Urinary bladder (tissue), 4 donors: Measurements from ENCODE around the gene CCDC32. TPM values are rescaled to one million over a fixed set of nuclear protein-coding genes. Genes with fewer than 3 reads are reported as not detected.
"Not testable (repeated sequence)": the region's sequence is repeated elsewhere in the genome, so short reads cannot be mapped to it uniquely, and the experiment has no call there.

Experiments used
- DNase-seq: peaks from one replicate; pipeline ENCODE4 v3.0.0-alpha.2; 2015; ENCODE audit errors: extremely low spot score
- H3K27ac ChIP-seq: one replicate; pipeline ENCODE4 v1.5.1; 2013; ENCODE audit warnings: low read depth, mild to moderate bottlenecking, moderate library complexity
- H3K36me3 ChIP-seq: one replicate; pipeline ENCODE4 v1.6.1; 2013; ENCODE audit warnings: mild to moderate bottlenecking, moderate library complexity; ENCODE audit not compliant: insufficient read depth
- H3K4me1 ChIP-seq: one replicate; pipeline ENCODE4 v1.6.1; 2013; ENCODE audit warnings: mild to moderate bottlenecking, moderate library complexity; ENCODE audit not compliant: insufficient read depth
- H3K4me3 ChIP-seq: one replicate; pipeline ENCODE4 v1.5.1; 2013; ENCODE audit warnings: low read depth, low read length
- WGBS: extraction: QIAGEN DNeasy Blood & Tissue Kit; methylation state at CpG from one replicate; pipeline ENCODE4 v1.1.7; 2013; 5-methylcytosine and 5-hydroxymethylcytosine counted together
- polyA plus RNA-seq: library from polyadenylated mRNA; stranded (reverse); fragments of 200-250 nt; gene quantifications from one replicate; pipeline ENCODE4 v1.2.3, GENCODE V29; 2013
- total RNA-seq: library from RNA; depleted of rRNA; stranded (reverse); fragments of >200 nt; gene quantifications from one replicate; pipeline ENCODE4 v1.2.3, GENCODE V29; 2014
- donor health status: healthy with polysubstance abuse.
- donor health status: healthy.

Gene CCDC32
- total and polyA plus RNA-seq, 2 donors: 20.8 to 29.4 TPM

DNA sequence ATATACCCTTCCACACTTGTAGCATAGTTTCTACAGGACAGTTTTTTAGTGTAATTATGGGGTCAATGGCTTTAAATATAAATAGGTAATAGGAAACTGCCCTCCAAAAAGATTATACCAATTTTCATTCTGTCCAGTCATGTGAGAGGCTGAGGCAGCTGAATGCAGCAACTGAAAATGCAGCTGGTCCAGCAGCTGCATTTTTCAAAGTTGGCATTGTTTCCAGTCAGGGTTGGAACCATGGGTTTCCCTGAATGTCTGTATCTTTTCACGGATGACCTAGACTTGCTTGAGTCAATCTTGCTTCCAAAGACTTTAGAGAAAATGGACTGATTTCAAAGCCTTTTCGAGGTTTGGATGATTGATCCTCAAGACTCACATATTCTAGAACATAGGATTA, 19.3 kb upstream of the CCDC32 start:
- no peak overlapping the region for H3K4me3 ChIP-seq
- WGBS: 55% methylated on average over 2 of the region's 2 CpGs
- no peak for DNase-seq

DNA sequence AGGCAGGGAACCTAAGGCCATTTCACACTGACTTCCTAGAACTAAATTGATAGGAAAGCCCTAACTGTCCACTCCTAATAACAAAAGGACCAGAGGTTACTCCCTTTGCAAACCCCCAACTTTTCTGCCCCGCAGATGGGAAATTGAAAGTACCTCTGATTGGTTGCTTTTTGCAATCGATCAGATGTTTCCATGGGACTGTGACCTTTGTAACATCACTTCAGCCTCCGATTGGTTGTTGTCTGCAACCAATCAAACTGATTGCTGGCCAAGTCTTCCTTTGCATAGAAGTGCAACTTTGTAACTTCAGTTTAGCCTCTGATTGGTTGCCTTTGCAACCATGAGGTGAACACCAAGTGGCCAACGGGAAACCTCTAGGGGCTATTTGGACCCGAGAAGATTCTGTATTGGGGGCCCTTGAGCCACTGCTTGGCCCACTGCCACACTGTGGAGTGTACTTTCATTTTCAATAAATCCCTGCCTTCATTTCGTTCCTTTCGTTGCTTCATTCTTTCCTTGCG, 17.9 kb upstream of the CCDC32 start:
- Histone ChIP-seq H3K36me3 (no peaks in the 10 kb centered on the region), H3K4me3 (no peak overlapping the region), H3K4me1 (no peaks in the 10 kb centered on the region), H3K27ac (no peak overlapping the region)
- DNase-seq: no peak
- 67% methylated on average over 8 of the region's 8 CpGs for WGBS

More for the DNA sequence above, 19.3 kb upstream of the CCDC32 start:
- H3K4me1 ChIP-seq: no peaks in the 10 kb centered on the region
- no peak overlapping the region for H3K27ac ChIP-seq
- H3K36me3 ChIP-seq: no peaks in the 10 kb centered on the region

DNA sequence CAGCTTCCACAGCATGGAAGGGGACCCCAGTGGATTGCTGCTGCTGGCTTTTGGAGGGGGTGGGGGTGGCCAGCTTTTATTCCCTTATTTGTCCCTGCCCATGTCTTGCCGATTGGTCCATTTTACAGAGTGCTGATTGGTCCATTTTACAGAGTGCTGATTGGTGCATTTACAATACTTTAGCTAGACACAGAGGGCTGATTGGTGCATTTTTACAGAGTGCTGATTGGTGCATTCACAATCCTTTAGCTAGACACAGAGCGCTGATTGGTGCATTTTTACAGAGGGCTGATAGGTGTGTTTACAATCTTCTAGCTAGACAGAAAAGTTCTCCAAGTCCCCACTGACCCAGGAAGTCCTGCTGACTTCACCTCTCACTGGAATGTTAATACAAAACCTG, 17.0 kb upstream of the CCDC32 start:
- DNase-seq, H3K4me3 ChIP-seq, H3K36me3 ChIP-seq, H3K4me1 ChIP-seq, H3K27ac ChIP-seq: not testable (repeated sequence)
- WGBS: 74% methylated on average over 2 of the region's 2 CpGs

DNA sequence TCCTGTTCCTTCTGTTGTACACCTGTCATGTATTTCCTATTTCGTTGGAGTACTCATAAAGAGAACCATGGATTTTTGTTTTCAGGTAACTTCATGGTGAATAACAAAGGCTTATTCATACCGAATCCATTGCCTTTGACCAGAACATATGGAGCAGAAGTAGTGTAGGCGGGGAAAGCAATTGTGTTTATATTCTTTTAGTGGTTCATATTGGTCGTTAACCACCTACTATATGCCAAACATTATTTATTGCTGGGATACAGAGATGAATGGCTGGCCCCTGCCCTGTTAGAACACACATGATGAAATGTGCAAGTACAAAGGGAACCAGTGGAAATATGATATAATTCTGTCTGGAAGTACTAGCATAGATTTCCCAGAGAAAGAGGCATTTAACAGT, 14.1 kb upstream of the CCDC32 start:
- Histone ChIP-seq H3K36me3 (peaks cover 2% of the 10 kb centered on the region), H3K27ac (no peak overlapping the region), H3K4me3 (no peak overlapping the region), H3K4me1 (no peaks in the 10 kb centered on the region)
- no peak for DNase-seq
- 69% methylated on average over 4 of the region's 4 CpGs for WGBS

DNA sequence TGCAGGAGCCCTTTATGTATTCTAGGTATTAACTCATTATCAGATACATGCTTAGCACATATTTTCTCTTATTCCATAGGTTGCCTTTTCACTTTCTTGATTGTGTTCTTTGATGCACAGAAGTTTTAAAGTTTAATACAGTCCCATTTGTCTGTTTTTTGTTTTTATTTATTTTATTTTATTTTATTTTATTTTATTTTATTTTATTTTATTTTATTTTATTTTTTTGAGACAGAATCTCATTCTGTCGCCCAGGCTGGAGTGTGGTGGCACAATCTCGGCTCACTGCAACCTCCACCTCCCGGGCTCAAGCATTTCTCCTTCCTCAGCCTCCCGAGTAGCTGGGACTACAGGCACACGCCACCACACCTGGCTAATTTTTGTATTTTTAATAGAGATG, 12.1 kb upstream of the CCDC32 start:
- 95% methylated on average over 5 of the region's 5 CpGs for WGBS
- DNase-seq, H3K4me3 ChIP-seq, H3K4me1 ChIP-seq, H3K27ac ChIP-seq, H3K36me3 ChIP-seq: not testable (repeated sequence)

DNA sequence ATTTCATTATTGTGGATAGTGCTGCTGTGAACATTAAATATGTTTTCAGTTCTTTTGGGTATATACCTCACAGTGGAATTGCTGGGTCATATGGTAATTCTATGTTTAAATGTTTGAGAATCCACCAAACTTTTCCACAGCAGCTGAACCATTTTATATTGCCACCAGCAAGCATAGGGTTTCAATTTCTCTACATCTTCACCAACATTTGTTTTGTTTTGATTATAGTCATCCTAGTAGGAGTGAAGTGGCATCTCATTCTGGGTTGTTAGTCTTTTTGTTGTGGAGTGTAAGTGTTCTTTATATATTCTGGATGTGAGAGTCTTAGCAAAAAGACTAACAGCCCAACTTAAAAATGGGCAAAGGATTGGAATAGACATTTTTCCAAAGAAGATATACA, 10.3 kb upstream of the CCDC32 start:
- no peak for DNase-seq
- Histone ChIP-seq H3K27ac (no peak overlapping the region), H3K36me3 (peaks cover 2% of the 10 kb centered on the region), H3K4me1 (no peaks in the 10 kb centered on the region), H3K4me3 (no peak overlapping the region)

DNA sequence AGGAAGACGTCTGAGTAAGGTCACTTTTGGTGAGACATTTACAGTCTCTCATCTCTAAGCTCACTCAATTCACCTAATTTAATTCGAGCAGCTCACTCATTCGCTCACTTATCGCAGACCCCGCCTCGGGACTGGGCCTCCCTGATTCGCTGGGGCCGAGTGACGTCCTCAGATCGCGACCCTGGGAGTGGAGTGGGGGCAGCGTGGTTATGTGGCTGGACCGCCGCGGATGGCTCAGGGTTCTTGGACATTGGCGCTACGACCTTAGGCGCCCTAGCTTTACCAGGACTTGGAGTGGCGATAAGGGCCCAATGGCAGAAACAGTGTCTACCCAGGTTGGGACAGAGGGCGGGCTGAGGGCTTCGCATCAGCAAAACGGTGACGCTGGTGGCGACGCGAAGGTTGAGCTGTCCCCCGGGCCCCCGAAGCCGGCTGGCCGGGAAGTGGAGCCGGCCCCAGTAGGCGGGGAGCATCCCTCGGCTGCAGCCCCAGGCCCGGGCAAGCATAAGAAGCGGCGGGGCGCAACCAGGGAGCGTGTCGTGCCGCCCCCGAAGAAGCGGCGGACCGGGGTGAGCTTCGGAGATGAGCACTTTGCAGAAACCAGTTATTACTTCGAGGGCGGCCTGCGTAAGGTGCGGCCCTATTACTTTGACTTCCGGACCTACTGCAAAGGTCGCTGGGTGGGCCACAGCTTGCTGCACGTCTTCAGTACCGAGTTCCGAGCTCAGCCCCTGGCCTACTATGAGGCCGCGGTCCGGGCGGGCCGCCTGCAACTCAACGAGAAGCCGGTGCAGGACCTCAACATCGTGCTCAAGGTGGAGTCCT, 4.5 kb upstream of the CCDC32 start, which contains the start of gene RPUSD2:
Gene RPUSD2, plus strand, starts transcription at position 171 of the 825 bp plus-strand sequence. Its CDS starts 39 bp downstream, at position 210.
- WGBS: under 1% methylated on average over 62 of the region's 62 CpGs
- Histone ChIP-seq H3K4me3 (peak within 1 kb of the TSS; percentile 79), H3K36me3 (peaks cover 2% of the 10 kb centered on the region), H3K4me1 (no peaks in the 10 kb centered on the region), H3K27ac (peak within 1 kb of the TSS; percentile 73)
- DNase-seq: peak; percentile 90

DNA sequence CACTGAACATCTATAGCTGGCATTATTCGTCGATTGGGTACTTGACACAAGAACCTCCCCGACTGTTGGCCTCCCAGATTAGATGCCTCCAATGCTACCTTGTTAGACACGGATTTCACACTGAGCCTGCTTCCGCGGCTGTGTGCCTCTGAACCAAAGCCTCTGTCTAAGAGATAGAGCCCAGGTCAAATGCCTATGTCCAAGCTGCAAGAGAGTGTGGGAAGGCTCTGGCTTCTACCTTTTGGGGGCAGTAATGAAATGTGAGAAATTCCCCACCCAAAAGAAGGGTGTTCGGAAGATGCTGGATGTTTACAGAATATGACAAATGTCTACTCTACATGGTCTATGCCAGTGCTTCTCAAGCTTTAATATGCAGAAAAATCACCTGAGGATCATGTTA, 2.3 kb upstream of the CCDC32 start:
- 54% methylated on average over 7 of the region's 7 CpGs for WGBS
- no peak for DNase-seq
- Histone ChIP-seq H3K27ac (no peak overlapping the region), H3K36me3 (no peaks in the 10 kb centered on the region), H3K4me1 (no peaks in the 10 kb centered on the region), H3K4me3 (no peak overlapping the region)

DNA sequence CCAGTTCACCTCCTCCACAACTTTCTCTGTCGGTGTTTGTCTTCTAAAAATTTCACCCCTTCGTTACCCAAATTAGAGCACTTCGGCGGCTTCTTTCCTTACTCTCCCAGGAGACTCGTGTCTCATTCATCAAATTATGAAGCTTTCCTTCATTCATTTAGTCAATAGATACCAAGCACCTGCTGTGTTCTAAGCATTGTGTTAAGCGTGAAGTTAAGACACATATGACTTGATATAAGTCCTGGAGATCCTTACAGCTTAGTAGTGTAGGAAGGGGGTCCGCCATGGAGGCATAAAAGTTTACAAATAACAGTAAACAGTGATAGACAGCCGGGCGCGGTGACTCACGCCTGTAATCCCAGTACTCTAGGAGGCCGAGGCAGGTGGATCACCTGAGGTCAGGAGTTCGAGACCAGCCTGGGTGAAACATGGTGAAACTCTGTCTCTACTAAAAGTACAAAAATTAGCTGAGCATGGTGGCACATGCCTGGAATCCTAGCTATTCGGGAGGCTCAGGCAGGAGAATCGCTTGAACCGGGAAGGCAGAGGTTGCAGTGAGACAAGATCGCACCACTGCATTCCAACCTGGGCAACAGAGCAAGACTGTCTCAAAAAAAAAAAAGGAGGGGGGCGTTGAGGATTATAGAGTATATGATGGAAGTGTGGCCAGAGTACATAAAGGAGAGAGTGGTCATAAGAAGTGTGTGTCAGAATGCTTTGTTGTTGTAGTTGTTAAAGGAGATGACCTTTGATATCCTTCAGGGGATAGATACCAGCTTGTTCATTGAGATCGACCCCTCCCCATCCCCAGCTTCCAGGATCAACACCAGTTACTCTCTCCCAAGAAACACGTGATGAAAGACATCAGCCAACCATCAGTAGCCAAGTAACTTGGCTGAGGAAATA, 744 bp upstream of the CCDC32 start:
- H3K36me3 ChIP-seq: no peaks in the 10 kb centered on the region
- peak overlapping the region; percentile 64 for H3K4me3 ChIP-seq
- DNase-seq: no peak
- no peaks in the 10 kb centered on the region for H3K4me1 ChIP-seq
- no peak overlapping the region for H3K27ac ChIP-seq
- WGBS: 50% methylated on average over 20 of the region's 20 CpGs

DNA sequence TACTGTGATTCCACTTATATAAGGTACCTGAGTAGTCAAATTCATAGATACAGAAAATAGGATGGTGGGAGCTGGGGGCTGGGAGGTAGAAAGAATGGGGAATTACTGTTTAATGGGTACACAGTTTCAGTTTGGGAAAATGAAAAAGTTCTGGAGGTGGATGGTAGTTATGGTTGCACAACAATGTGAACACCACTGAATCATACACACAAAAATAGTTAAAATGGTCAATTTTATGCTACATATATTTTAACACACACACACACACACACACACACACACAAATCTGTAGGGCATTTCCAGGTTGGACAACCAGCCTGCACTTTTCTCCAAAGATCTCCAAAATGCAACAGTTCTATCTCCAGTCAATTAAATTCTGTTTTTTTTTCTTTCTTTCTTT, 1.4 kb downstream of the CCDC32 start:
- Histone ChIP-seq H3K4me3 (no peak overlapping the region), H3K27ac (no peak overlapping the region), H3K36me3 (no peaks in the 10 kb centered on the region), H3K4me1 (no peaks in the 10 kb centered on the region)
- no peak for DNase-seq

DNA sequence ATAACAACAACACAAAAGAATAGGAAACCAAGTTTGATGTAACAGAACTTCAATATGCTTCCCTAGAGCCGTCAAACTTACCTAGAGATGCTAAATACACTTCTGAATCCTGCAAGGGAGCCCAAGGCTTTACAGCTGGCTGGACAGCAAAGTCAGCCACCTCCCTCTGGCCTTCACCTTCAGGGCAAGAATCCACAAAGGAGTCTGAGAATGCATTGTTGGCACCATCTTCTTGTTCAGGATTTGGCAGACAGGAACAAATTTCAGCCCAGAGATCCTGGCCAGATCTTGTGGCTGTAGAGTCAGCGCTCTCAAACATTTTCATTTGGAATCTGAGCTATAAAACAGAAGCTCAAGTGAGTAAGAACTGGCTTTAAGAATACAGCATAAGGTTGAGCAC, 2.2 kb downstream of the CCDC32 start:
- no peaks in the 10 kb centered on the region for H3K36me3 ChIP-seq
- no peak overlapping the region for H3K27ac ChIP-seq
- no peak for DNase-seq
- H3K4me1 ChIP-seq: no peaks in the 10 kb centered on the region
- no peak overlapping the region for H3K4me3 ChIP-seq
- WGBS: 78% methylated on average over 2 of the region's 2 CpGs

DNA sequence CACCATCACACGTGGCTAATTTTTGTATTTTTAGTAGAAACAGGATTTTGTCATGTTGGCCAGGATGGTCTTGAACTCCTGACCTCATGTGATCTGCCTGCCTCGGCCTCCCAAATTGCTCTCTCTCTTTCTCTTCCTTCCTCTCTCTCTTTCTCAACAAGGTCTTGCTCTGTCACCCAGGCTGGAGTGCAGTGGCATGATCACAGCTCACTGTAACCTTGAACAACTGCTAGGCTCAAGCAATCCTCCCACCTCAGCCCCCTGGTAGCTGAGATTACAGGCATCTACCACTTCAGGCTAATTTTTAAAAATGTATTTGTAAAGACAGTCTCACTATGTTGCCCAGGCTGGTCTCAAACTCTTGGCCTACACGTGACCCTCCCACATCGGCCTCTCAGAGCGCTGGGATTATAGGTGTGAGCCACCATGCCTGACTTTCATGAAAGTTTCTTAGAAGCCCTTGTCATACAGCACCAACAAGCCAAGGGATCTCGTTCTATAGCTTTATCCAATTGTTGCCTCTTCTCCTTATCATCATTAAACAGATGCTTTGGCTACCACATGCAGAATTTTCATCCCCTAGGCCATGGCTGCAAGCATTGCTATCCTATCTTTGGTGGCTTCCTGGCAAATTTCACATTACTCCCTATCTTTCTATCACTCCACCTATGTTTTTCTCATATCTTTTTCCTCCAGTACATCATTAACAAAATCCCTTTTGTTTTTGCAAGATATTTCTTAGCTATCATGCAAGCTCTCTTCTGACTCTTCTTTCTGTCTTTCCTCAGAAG, 5.7 kb downstream of the CCDC32 start:
- DNase-seq: no peak
- no peaks in the 10 kb centered on the region for H3K4me1 ChIP-seq
- H3K27ac ChIP-seq: no peak overlapping the region
- peaks cover 2% of the 10 kb centered on the region for H3K36me3 ChIP-seq
- 88% methylated on average over 6 of the region's 6 CpGs for WGBS
- H3K4me3 ChIP-seq: no peak overlapping the region

DNA sequence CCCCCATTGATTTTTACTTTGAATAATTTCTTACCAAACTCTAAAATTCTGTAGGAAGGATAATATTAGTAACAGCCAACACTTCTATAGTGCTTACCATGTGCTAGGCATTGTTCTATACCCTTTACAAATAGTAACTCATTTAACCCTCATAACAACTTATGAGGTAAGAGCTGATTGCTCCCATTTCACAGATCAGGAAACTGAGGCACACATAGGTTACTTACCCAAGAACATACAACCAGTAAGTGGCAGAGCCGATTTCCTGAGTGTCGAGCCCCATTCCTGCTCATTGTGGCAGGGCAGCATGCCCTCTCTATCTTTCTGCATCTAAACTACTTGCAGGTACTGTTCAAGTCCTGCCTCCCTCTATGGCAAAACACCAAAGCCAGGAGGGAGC, 9.0 kb downstream of the CCDC32 start:
- DNase-seq: no peak
- no peak overlapping the region for H3K4me3 ChIP-seq
- peaks cover 2% of the 10 kb centered on the region for H3K36me3 ChIP-seq
- 96% methylated on average over 2 of the region's 2 CpGs for WGBS
- no peaks in the 10 kb centered on the region for H3K4me1 ChIP-seq
- H3K27ac ChIP-seq: no peak overlapping the region
